OCI-M1 (cell line): ENCODE data around the gene LTN1.
"Not testable (repeated sequence)": the region's sequence is repeated elsewhere in the genome, so short reads cannot be mapped to it uniquely, and the experiment has no call there.

Experiments used
- DNase-seq: peaks from one replicate; lab custom pipeline; 2025; lab: John Stamatoyannopoulos, UW

Gene LTN1

DNA sequence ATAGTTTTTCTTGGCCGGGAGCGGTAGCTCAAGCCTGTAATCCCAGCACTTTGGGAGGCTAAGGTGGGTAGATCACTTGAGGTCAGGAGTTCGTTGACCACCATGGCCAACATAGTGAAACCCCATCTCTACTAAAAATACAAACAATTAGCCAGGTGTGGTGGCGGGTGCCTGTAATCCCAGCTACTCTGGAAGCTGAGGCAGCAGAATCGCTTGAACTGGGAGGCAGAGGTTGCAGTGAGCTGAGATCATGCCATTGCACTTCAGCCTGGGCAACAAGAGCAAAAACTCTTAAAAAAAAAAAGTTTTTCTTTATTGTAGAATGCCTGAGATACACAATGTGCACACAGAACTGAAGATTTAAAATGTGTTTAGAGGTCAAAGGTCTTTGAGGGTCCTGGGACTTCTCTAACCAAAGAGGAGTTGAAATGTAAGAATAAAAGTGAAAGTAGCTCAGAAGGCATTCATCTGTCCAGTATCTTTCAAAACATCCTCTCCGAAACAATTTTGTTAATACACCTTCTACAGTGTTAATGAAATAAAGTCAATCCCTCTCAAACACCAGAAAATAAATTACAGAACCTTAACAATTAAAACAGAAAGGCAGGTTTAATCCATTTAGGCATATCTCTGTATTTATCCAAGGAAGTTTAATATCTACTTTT, 60.8 kb downstream of the LTN1 start:
- not testable (repeated sequence) for DNase-seq

DNA sequence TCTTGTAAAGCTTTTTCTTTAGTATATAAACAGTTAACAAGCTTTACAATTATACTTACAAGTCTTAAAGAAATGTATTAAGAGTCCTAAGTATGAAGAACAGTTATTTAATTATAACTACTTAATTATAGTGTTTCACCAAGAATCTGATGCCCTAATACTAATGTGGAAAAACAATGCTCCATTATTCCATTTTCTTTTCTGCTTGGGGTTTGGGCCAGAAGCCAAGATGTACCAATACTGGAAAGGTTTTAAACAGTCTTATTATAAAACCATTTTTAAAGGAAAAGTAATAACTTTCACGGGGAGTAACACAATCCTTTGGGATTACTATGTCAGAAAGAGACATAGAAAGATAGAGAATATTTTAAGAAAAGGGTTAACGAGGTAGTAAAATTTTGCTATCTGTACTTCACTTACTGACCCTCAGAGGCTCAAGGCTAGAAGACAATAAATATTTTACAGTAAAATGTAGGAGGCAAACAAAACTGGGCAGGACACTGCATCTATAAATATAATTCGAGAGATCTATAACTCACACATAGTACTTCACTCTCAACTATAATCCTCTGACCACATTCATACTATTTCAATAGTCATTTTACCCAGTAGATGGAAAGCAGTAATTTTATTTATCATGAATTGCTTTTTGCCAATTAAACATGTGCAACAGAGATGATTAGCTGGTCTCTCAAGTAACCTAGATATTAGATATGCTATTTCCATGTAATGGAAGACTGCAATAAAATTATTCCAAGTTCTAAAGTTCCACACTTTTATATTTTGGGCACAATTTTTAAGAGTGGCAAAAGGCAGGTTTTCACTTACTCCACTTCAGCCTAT, 63.9 kb downstream of the LTN1 start:
- no peak for DNase-seq

DNA sequence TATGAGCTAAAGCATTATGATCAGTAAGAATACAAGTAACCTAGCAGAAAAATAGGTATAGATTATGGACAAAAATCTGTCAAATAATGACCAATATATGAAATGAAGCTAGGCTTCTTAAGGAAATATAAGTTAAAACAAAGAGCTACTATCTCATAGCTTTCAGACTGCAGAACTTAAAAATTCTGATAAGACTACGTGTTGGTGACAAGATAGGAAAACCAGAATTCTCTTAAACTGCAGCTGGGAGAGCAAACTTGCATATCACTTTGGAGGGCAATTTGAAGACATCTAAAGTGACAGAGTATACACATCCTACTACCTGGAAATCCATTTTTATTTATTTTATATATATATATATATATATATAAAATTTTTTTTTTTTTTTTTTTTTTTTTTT, 65.5 kb downstream of the LTN1 start:
- DNase-seq = peak; percentile 64

DNA sequence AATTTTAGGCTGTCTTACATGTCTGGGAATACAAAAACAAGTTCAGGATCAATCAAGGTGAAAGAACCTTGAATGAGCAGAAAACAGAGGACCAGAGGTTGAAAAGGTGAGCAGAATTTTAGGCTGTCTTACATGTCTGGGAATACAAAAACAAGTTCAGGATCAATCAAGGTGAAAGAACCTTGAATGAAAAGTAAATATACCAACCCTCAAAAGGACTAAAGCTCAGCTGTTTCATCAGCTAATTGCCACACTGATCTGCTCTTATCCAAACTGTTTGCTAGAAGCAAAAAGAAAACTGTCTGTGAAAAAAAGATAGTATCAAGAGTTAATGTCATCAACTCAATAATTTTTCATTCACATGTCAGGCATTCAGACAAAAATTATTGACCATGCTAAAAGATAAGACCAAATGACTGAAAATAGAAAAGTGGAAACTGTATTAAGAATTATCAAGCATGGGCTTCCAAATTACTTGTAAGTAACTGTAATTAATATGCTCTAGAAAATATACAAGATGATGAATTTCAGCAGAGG, 69.2 kb downstream of the LTN1 start:
- DNase-seq = no peak

DNA sequence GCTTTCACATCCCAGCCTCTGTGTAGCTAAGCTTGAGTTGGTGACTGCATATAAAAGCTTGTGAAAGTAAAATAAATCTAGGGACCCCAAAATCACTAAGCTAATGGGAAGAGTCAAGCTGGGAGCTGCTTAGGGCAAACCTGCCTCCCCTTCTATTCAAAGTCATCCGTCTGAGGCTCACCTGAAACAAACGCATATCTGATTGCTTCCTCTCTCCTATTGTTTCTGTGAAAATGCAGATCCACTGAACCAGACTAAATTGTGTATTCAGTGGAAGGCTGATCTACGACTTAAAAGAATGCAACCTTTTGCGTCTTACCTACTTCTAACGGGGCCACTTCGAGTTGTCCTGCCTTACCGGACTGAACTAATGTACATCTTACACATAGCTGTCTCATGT, 70.3 kb downstream of the LTN1 start:
- no peak for DNase-seq

DNA sequence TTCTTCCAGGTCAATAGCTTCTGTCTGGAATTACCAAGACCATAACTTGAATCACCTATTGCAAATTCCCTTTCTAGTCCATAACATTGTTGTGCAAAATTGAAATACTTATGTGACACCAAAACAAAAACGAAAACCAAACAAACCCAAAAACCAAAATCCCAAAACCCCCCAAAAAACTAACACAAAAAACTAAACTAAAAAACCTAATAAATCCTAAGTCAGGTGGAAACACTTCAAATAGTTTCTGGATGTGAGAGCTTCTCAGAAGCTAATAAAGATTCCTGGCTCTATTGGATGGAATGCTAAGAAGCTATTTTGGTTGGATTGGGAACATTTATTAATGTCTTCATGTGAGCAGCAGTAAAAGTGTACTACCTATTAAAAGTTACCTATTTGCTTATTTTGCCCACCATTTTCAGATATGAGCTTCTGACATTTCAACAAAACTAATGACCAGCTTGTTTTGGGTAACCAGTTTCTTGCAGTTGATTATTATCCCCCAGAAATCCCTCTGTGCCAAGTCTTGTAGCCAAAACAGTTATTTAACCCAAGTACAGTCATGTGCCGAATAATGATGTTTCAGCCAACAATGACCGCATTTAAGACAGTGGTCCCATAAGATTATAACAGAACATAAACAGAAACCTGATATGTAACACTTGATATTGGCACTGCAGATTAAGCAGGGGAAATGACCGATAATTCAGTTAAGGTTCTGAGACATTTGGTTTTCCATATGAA, 76.4 kb downstream of the LTN1 start:
- DNase-seq = no peak

DNA sequence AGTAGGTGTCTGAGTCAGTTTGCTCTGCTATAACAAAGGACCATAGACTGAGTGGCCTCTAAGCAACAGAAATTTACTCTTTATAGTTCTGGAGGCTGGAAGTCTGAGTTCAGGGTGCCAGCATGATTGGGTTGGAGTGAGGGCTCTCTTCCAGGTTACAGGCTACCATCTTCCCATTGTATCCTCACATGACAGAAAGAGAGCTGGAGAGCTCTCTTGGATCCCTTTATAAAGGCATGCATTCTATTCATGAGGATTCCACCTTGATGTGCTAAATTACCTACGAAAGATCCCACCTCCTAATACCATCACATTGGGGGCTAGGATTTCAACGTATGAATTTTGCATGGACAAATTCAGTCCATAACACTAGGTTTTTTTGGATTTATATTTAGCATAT, 79.6 kb downstream of the LTN1 start:
- DNase-seq = no peak

DNA sequence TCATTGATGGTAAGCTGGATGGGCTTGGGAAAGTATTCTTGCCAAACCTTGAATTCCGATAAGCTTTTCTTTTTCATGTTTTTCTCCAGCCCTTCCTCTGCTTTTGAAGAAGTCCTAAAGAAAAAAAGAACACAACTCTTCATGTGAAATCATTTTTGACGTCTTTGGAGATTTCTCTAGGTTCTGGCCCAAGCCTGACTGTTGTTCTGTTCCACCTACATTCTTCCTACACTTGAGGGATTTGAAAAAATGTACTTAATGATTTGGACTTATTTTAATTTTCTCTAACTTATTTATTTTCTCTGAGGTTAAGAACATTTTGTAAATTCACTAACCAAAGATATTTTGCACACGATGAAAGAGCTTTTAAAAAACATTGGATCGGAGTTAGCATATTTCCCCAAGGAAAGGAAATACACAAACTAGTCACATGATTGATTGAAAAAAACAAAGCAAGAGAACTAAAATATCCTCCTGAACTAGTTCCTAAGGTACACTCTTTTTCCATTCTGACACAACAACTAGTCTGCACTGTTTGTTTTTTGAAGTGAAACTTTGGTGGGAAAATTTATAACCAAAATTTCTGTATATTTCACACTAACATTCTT, 82.3 kb downstream of the LTN1 start:
- DNase-seq = no peak

DNA sequence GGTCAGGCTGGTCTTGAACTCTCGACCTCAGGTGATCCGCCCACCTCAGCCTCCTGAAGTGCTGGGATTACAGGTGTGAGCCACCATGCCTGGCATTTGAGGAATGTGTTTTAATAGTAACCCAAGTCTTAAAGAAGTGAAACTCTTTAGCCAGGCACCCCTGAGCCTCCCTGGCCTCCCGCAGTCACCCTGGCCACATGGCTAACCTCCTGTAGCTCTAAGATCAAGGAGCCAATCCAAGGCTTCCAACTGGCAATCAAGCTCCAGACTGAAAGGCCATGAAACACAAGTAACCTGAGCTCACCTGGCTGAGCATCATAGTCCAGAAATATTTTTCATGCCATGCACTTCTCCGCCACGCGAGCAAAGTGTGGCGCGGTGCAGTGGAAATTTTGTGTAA, 84.3 kb downstream of the LTN1 start:
- no peak for DNase-seq

DNA sequence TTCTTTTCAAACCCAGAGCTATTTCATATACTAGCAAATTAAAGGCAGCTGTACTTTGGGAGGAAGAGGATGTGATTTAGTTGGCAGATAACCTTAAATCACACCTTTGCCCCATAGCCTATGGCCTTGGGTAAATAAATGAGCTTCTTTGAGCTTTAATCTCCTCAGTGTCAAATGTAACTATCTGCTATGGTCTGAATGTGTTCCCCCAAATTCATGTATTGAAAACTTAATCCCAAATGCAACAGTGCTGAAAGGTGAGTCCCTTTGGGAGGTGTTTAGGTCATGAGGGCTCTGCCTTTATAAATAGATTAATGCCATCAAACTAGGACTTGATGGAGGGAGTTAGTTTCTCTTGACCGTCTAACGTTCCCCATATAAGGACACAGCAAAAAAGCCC, 85.8 kb downstream of the LTN1 start:
- no peak for DNase-seq

DNA sequence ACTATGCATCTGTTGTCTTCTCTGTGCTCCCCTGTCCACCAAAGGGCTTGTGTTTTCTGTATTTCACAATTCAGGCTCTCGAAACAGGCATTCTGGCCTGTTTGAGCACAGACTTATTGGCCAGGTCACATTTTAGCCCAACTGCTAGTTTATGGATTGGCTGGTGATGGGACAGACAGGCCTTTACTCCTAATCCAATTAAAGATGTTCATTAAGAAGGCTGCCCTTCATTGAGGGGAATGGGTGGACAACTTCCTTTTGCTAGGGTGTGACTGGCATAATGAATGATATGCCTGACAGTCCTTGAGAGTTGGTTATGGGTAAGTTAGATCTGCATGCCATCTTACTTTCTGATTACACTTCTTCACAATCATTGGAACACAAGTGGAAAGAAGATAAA, 86.4 kb downstream of the LTN1 start:
- DNase-seq = no peak

DNA sequence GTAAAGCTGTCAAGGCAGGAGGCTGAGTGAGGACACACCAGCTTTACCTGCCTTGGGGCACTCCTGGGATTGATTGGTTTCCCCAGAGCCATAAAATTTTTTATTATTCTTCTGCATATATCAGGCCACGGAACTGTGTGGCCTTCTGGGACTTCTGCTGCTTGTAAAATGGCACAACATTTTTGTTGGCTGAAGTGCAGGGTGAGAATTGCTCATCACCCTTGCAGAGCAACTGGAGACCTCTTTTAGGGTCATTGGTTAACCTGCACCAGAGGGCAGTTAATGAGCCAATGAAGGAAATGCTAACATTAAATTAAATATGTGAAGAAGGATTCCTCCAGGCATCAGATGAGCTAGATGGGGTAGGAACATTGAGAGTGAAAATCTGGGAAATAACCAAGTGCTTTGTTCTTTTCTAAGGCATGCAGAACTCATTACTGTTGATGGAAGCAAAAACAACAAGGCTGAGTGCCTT, 87.7 kb downstream of the LTN1 start:
- no peak for DNase-seq

DNA sequence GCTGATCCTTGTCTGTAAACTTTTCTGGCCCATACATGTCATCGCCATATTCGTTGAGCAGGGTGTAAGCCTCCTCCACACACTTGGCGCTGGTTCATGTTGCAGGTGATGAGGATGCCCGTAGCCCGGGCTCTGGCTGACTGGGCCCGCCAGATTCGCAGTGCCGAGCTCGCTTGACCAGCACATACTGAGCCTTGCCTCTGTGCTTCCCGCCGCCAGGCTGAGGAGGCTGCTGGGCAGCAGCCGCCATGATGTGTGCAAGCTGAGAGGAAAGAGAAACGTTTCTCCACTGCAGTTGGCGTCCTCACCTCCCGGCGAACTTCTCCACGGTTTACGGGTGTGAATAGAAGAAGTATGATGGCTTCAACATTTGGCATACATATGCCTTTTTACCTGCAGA, 89.2 kb downstream of the LTN1 start:
- DNase-seq = no peak

DNA sequence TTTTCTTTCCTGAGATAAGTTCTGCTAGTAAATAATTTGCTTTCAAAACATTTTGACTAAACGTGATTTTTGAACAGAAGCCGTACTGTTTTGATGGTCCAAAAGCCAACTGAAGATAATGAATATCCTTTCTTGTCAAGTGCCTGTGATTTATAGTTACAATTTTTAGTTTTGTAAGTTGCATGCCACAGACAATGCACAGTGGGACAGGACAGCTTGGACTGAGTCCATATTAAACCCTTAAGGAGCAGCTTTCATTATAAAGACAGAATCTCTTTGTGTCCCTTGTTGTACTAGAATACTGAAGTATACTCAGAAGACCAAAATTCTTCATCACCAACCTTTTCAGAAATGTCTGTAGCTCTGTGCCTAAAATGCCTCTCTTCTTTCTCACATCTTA, 92.2 kb downstream of the LTN1 start:
- DNase-seq = no peak

DNA sequence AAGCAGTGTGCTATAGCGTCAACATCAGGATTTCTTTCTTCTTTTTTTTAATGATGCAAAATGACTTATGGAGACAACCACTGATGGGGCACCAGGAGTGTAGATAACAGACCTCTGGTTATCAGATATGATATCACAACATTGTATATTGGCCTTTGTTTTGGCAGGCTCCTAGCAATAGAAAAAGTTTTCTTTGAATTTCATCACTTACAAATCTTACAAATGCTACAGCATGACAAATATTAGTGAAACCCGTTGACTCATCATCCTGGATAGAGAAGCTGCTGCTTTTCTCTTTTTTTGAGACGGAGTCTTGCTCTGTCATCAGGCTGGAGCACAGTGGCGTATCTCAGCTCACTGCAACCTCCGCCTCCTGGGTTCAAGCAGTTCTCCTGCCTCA, 92.9 kb downstream of the LTN1 start:
- peak; percentile 17 for DNase-seq

DNA sequence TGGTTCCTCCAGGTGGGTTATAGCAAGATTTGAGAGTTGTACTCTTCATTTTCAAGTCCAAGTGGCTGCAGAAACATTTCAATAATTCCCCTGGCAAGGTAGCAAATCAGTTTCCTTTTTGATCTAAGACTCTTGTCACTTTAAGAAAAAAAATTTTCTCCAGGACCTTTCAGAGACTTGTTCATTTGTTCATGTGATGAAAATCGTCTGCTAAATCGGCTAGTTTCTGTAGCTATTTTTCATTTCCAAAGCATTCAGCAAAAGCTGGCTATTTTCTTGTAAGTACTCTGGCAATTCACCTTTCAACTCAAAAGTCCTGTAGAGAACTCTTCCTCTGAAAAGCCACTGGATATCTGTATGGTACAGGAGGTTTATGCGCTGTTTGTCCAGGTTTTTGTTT, 93.5 kb downstream of the LTN1 start:
- DNase-seq = peak; percentile 30

DNA sequence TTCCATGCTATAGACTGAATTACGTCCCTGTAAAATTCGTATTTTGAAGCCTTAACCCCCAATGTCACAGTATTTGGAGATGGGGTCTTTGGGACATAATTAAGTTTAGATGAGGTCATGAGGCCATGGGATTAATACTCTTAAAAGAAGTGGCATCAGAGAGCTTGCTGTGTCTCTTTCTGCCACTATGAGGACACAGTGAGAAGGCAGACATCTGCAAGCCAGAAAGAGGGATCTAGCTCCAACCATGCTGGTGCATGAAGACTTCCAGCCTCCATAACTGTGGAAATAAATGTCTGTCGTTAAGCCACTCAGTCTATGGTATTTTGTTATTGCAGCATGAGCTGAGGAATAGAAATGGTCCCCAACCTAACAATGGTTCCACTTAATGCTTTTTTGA, 99.0 kb downstream of the LTN1 start:
- DNase-seq = peak; percentile 26

DNA sequence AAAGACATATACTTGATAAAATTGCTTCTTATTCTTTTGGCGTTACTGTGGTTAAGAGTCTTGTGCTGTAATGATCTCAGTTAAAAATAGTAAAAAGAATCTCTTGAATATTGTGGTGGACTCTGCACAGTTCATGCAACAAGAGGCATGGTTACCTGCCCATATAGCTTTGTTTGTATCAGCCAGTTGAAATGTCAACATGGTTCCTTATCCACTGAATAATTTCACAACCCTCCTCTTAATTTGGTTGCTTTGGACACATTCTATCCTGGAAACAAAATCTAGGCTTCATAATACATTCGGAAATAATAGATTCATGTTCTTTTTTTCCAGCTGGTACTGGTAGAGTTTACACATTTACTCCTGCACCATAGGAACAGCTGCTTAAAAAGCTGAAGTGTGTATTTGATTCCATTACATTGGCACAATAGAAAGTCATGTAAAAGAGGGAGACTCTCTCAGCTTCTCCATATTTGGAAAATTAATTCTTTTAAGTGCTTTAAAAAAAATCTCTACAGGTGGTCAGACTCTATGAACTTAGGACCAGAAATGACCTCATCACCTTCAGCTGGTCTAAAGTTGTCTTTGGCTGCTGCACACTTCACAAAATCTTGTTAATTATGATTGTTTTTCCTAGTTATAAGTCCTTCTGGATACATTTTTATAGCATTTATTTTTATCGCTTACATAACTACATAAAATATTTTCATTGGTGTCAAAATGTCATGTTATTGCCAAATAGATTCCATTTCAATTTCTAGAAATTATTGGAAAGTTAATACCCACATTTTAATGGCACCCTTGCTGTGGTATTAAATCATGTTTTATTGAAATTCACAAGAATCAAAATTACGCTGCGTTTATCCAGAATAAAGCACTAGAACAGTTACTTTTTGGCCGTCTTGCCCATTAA, 100.2 kb downstream of the LTN1 start:
- DNase-seq = no peak

DNA sequence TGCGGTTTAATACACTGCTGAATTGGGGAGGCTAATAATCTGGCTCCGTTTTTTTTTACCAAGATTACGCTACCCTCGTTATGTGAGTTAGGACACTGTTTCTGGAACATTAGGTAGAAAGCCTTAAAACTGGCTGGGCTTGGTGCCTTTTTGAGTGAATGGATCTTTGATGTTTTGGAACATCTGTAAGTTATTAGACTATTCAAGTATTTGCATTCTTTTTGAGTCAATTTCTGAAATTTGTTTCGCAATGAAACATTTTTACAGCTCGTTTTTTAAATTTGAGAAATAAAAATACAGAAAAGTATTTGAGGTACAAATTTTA, 106.9 kb downstream of the LTN1 start:
- no peak for DNase-seq

DNA sequence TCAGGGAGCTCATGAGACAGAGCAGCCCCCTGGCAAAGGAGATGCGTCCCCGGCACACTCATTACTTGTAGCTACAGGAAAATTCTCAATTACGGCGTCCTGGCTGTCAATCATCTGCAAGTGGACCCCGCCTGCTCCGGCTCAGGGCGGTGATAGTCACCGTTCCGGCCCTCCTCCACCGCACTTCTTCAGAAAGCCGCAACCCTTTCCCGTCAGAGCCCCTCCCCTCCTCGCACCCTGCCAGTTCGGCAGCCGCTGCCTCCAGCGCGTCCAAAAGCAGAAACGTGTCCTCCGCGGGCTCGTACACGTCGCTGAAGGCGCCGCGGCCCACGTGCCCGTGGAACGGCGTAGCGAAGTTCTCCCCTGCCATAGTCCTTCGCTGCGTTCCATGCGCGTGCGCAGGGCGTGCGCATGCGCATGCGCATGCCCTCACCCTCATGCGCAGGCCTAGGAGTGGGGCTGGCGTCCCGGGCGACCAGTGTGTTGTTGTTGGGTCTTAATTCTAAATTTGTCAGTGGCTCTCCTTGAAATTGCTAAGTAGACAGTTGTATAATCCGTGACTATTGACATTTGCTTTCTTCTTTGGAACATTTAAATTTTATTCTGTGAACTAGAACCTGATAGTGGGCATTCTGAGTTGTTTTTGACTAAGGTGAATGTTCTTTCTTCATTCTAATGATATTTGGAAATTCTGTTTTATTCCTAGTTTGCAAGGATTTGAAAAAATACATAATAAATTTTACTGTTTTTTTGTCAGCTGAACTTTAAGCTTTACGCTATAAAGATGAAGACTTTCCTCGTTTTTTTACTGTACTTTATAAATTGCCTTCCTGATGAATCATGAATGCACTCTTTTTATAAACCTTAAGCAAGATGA, 107.5 kb downstream of the LTN1 start:
- DNase-seq = peak; percentile 97
